GM04504 (cell line): ENCODE measurements around the gene CRYBB1.
"Not testable (repeated sequence)": the region's sequence is repeated elsewhere in the genome, so short reads cannot be mapped to it uniquely, and the experiment has no call there.

Source experiments
- DNase-seq: peaks from one replicate; pipeline ENCODE4 v3.0.0-alpha.2; 2012; ENCODE audit warnings: low read depth

The CRYBB1 gene

DNA sequence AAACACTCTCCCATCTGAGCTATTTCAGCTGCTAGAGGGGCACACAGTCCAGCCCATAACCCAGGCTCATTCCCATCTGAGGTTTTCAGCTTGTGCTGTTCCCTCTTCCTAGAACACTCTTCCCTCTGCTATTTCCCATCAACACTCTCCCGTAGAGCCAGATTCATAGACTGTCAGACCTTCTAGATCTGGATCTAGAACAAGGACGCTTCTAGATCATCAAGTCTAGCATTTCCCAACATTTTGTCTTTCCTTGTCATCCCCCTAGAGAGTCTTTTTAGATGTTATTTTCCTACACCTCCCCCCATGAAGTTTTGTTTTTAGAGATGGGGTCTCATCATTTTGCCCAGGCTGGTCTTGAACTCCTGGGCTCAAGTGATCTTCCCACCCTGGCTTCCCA, 17.3 kb upstream of the CRYBB1 start:
- no peak for DNase-seq

GRCh38 chr22:26634189-26634588, 16.4 kb upstream of the CRYBB1 start:
- no peak for DNase-seq

GRCh38 chr22:26632422-26633155, 14.8 kb upstream of the CRYBB1 start:
- no peak for DNase-seq

GRCh38 chr22:26631282-26631681, 13.5 kb upstream of the CRYBB1 start:
- no peak for DNase-seq

DNA sequence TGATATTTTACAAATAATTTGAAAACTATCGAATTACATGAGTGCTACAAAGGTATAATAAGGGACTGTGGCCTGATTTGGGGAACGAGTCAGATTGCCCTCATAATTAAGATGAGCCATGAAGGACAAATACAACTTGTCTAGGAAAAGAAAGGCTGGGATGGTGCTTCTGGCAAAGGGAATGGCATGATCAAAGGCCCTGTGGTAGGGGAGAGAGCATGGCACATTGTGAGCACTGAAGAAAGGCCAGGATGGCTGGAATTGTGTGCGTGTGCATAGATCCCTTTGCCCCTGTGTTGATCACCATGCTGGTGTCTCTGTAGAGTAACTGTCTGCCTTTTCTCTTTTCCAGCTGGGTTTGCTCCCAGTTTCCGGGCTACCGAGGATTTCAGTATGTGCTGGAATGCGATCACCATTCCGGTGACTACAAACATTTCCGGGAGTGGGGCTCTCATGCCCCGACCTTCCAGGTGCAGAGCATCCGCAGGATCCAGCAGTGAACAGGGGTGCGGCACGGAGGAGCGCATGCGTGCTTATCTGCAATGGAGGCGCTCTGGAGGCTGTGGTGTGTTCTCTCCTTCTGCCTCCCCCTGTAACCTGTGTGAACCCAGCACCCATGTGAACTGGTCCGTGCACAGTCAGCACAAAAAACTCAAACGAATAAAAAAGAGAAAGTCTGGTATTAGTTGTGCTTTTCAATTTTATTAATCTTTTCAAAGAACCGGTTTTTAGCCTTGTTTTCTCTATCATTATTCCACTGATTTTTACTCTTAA, 12.3 kb upstream of the CRYBB1 start:
- no peak for DNase-seq

DNA sequence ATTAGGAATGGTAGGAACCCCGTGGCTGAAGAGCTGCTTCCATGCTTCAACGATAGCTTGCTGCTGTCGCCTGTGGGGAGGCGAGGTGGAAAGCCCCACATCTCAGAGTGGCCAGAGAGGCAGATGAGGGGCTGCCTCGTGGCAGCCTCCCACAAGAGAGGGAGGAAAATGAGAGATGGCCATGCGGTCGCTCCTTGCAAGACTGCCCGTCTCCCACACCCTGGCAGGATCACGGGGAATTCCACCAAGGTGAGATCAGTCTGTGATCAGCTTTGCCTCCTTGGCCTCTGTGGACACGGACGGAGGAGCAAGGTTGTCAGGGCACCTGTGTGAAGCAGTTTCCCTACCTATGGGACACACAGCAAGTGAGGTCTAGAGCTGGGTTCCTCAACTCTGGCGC, 7.0 kb upstream of the CRYBB1 start:
- DNase-seq: no peak

- DNase-seq: no peak
Observed at GRCh38 chr22:26623984-26624383, 6.2 kb upstream of the CRYBB1 start.

DNA sequence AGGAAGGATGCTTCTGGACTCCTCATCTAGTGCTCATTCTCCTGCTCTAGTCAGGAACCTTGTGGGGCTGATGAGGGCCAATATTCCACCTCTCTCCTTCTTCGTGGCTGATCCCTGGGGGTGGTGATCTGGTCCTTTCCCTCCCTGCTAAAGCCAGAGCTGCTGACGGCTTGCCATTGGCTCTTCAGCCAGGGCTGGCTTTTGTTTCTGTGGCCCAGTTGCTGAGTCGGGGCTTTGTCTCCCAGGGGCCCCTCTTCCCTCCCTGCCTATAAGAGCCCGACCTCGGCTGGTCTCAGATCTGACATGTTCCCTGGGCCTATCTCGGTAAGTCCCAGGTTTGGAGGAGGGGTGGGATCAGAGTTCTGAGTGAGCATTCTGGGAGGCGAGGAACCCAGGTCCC, 3.8 kb upstream of the CRYBB1 start, which contains the start of gene CRYBA4:
CRYBA4 (plus strand) TSS at position 301 of the 400 bp plus-strand sequence. CDS start 634 bp downstream, outside the sequence.
- DNase-seq: no peak

- DNase-seq: no peak
Observed at GRCh38 chr22:26620197-26620596, 2.4 kb upstream of the CRYBB1 start.

DNA sequence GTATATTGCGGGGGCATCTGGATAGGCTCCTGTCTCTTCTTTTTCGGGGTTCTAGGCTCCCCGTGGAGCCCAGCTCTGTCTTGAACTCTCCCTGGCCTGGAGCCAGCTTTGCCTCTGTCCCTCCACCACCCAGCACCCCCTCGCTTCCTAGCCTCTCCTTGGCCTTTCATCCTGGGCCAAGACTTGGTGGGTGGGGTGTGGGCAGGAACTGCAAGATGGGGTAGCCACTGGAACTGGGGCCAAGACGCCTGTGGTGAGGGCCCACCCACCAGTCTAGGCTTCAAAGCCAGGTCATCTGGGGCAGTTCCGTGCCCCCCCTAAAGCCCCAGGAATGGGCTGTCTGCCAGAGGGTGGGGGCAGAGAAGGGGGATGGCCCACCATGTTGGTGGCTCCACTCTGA, 1.7 kb upstream of the CRYBB1 start:
- DNase-seq: no peak

DNA sequence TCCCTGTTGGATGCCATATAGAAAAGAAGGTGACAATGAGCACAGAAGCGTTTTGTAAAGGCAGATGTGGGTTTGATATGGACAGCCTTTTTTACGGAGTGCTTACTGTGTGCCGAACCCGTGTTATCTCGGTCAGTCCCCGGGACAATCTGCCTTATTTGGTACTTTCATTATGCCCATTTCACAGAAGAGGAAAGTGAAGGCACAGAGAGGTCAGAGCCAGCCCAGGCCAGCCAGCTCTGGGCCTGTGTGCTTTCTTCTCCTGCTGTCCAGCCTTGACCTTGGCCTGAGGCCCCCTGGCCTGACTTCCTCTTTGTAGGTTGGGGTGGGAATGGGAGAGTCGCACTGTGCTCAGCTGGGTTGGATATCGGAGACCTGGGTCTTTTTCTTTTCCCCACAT, 628 bp upstream of the CRYBB1 start:
- DNase-seq: no peak

DNA sequence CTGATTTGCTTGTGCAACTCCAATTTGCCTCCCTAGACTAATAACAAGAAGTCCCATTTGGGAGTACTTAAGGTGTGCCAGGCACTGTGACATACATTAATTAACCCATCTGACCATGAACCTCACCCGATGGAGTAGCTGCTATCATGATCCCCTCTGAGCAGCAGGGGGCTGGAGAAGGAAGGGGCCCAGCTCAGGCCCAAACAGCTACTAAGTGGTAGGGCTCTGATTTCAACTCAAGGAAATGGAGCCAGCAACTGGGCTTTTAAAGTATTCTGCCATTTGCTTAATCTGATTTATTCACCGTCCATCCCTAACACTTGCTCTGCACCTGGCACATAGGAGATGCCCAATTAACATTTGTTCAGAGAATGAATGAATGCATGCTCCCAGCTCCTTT, 1.2 kb downstream of the CRYBB1 start:
- no peak for DNase-seq

- DNase-seq: no peak
Observed at GRCh38 chr22:26615830-26616435, 1.9 kb downstream of the CRYBB1 start.

DNA sequence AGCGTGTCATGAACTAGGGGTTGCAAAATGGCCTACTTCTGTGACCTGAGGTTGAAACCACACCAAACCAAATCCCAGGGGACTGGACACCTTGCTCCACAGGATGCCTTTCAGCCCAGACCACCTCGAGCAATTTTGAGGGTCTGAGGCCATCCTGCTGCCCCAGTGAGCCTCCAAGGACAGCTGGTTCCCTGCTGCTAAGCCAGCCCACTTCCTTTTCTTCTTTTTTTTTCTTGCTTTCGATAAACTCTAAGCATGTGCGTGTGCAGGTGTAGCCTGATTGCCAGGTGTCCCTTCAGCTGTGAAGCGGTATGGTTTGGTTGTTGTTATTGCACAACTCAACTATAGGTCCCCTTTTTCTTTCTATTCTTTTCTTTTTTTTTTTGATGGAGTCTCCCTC, 2.7 kb downstream of the CRYBB1 start:
- no peak for DNase-seq

DNA sequence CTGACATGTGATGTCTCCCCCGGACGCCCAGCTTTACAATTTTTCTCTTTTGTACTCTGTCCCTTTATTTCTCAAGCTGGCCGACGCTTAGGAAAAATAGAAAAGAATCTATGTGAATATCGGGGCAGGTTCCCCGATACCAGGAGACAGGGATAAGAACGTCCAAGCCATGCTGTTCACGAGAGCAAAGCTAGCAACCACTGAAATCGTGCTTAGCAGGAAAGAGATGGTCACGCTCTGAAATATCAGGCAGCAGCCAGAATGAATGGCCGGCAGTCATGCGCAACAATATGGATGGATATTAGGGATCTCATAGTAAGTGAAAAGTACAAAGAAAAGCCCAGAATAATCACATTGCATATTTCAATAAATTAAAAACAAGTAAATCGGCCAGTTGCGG, 3.5 kb downstream of the CRYBB1 start:
- no peak for DNase-seq

- not testable (repeated sequence) for DNase-seq
Observed at GRCh38 chr22:26613753-26614152, 4.1 kb downstream of the CRYBB1 start.

- no peak for DNase-seq
Observed at GRCh38 chr22:26612652-26613051, 5.2 kb downstream of the CRYBB1 start.

DNA sequence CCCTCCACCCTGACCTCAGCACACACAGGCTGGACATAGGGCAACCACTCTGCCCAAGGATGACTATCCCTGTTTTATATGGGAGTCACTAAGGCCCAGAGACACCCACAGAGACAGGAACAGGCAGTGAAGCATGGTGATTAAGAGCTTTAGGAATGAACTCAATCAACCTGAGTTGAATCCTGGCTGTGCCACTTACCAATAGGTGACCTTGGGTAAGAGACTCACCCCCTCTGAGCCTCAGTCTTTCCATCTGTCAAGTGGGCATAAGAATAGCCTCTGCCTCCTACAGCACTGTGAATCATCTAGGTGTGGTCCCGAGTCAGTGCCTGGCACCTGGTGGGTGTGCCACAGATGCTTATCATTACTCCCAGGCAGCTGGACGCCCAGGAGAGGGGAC, 6.8 kb downstream of the CRYBB1 start:
- no peak for DNase-seq

DNA sequence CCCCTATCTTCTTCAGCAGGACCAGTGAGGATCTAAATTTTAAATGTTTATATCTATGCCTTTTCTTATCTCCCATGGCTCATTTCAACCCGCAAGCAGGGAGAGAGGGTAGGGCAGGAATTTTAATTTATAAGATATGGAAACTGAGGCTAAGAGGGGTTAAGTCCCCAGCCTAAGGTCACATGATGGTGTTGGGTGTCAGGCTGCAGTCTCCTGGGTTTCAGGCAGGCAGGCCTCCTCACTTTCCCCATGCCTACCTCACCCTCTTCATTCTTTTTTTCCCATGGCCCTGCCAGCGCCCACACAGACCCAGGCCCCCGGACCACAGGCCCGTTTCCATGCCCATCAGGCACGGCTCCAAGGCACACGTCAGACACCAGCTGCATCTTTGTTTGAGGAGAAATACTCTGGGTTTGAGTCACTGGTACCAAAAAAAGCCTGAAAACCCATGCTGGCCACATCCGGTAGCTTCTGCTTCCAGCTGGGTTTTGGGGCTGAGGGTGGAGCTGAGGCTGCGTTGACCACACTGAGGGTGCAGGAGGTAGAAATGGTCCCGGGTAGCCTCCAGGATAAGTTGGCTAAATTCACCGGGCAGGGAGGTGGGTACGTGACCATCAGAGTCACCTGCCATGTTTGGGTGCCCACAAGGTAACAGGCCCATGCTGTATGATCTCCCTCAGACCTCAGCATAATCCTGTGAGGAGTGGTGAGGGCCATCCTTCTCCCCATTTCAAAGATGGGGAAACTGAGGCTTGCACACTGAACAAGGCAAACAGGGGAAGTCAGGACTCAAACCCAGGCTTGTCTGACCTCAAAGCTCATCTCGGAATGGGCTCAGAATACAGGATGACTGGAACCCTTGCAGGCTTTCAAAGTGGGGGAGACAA, 7.5 kb downstream of the CRYBB1 start:
- peak; percentile 85 for DNase-seq

- DNase-seq: no peak
Observed at GRCh38 chr22:26609287-26609686, 8.5 kb downstream of the CRYBB1 start.

DNA sequence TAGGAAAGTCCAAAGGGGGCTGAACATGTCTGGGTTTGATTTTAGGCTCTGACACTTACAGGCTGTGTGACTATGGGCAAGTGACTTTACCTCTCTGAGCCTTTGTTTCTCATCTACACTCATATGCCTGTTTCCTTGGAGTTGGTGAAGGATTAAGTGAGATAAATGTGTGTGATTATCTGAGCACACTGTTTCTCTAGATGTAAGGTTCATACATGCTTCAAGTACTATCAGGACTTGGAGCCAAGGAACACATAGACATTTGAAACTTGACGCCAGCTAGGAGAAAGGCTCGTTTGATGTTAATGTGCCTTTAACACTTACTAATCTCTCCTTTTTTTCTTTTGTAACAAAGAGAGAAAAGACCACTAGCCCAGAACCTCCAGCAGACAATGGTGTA, 9.7 kb downstream of the CRYBB1 start:
- DNase-seq: no peak

GRCh38 chr22:26606611-26607010, 11.2 kb downstream of the CRYBB1 start:
- no peak for DNase-seq
